Skin epidermis (tissue), 12 donors: Measurements from ENCODE around the gene TACC3.

Experiments used
- H3K27ac ChIP-seq, 21 experiments: fragments of 200-600 bp; sonication (generic) in 11 of 21; one replicate each; pipeline ENCODE4 v1.5.0; 2020; ENCODE audit warnings: mild to moderate bottlenecking in 3 of 21, inconsistent platforms in 2 of 21, moderate library complexity in 2 of 21
- H3K4me3 ChIP-seq, 7 experiments: fragments of 200-600 bp; sonication (generic) in 2 of 7; one replicate each; pipeline ENCODE4 v1.5.0; 2020; ENCODE audit warnings: inconsistent platforms in 2 of 7, mild to moderate bottlenecking in 2 of 7, moderate library complexity in 1 of 7

The TACC3 gene

DNA sequence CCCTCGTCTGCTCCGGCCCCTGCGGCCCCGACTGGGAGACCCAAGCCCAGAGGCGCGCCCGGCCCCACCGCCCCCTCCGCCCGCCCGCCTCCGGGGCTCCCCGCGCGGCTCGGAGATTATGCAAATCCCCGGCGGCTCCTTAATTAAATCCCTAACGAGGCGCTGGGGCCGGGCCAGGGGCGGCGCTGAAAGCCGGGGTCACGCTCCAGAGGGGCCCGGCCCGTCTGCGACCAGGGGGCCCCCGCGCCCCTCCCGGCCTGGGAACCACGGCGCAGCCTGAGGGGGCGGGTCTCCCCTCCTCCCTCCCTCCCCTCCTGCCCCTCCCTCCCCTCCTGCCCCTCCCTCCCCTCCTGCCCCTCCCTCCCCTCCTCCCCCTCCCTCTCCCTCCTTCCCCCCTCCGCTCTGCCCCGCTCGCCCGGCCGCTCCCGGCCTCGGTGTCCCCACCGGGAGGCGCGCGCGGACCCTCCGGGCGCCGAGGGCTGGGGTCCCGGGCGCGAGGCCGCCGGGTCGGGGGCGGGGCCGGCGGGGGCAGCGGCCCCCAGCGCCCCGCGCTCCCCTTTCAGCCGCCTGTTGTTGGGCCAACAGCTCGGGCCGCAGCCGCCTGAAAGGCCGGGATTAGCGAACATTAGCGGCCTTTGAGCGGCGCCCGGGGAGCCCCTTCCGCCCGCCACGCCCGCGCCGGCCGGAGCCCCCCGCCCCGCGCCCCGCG is 45.9 kb downstream of the TACC3 start:
- peak overlapping the region in 13 of 21 experiments; percentile 9 to 82 (median 50) for H3K27ac ChIP-seq

DNA sequence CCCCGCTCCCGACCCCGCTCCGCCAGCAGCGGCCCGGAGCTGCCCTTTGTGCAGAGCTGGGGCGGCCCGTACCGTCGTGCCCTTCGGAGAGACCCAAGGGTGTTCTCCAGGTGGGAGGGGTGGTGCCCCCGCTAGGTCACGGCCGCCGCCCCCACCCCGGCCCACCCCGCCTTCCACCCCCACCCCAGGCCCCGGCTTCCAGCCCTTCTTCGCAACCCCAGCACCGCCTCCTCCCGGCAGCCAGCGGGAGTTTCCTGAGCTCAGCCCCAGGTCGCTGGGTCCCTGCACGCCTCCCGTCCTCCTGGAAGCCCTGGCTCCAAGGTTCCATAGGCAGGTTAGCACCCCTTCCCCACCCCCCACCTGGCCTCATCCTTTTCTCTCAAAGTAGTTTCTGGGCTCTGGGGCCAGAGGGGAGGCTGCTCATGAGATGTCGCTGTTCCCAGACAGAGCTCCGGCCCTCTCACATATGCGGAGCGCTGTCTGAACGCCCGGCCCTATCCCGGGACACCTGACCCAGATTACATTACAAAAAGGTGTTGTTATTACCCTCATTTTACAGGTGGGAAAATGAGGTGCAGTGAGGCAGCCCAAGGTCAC is 46.5 kb downstream of the TACC3 start:
- Histone ChIP-seq H3K27ac (peak overlapping the region in 10 of 21 experiments; percentile 23 to 82 (median 60)), H3K4me3 (peak overlapping the region; percentile 13 to 47 (median 31))

More for the DNA sequence above, 45.9 kb downstream of the TACC3 start:
- peak overlapping the region; percentile 14 to 47 (median 31) for H3K4me3 ChIP-seq

DNA sequence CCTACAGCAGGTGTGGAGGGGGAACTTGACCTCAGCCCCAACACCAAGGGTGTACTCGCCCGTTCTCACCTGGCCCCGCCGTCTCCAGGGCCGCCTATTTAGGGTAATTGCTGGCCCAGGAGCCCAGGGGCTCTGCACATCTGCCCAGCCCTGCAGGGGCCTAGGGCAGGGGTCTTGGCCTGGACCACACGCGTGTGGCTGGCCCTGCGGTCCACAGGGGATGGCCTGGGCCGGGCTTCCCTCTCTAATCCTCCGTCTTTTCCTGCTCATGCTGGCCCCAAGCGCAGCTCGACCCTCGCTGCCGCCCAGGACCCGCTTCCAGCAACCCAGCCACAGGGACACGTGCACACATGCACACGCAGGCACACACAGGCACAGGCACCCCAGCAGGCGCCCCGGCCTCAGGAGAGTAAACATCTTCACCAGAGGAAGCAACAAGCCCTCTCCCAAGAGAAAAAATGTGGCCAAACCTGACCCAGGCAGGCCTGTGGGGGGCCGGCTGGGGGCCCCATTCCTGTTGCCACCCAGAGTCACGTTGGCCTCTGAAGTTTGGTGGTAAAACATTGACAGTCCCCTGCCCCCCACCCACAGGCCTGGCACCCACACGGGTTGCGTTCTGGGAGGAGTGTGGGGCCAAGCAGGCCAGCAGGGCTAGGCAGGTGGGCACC is 47.2 kb downstream of the TACC3 start:
- H3K27ac ChIP-seq = peak overlapping the region in 13 of 21 experiments; percentile 3 to 82 (median 59)
- peak overlapping the region in 2 of 7 experiments; percentile 34 to 47 for H3K4me3 ChIP-seq

DNA sequence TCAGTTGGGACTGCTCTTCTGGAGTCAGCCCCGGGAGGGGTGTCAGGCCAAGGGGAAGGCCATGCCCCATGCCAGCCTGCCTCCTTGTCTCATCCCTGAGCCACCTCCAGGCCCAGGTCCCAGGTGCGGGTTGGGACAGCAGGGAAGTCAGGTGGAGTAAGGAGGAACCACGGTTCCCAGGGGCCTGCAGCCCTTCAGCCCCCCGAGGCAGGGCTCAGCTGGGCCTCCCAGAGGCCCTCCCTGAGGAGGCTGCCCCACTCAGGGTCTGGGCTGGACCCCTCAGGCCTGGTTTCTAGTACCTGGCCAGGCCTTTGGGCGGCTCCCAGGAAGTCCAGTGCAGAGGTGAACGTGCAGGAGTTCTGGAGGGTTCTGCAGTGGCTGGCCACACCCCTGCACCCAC is 48.4 kb downstream of the TACC3 start:
- Histone ChIP-seq H3K4me3 (no peak overlapping the region), H3K27ac (peak overlapping the region in 5 of 21 experiments; percentile 29 to 82 (median 70))

DNA sequence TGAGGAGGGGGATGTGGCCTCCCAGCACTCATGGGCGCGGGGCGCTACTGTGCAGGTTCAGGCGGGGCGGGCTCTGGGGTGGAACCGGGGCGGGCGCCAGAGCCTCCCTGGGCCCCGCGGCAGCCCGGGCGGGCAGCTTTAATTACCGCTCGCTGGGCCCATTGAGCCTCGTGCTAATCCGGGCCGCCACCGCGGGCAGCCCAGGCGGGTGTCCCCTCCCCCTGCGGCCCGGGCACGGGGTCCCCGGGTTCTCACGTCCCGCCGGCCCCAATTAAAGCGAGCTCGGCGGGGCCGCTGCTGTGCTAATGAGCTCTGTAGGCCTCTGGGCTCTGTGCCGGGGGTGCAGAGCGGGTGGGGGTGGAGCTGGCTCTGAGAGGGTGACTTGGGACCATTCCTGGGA is 48.9 kb downstream of the TACC3 start:
- Histone ChIP-seq H3K27ac (peak overlapping the region in 2 of 21 experiments; percentile 59 to 82), H3K4me3 (no peak overlapping the region)

DNA sequence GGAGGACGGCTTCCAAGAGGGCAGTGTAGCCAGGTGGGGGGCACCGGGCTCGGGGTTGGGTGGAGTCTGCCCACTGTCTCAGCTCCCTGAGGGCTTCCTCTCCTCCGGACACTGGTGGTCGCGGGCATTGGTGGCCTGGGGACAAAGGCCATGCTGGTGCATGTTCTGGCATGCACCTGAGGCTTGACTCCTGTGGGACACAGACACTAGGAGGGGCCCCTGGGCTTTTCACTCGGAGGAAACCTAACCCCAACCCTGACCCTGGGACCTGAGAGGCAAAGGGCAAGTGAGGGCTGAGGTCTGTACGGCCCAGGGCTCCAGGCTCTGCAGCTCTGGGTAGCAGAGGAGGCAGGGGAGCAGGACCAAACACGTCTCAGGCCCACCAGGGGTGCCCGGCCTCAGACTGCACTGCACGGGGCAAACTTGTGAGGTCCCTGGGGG is 49.5 kb downstream of the TACC3 start:
- no peak overlapping the region for H3K4me3 ChIP-seq
- peak overlapping the region in 2 of 21 experiments; percentile 37 to 82 for H3K27ac ChIP-seq

DNA sequence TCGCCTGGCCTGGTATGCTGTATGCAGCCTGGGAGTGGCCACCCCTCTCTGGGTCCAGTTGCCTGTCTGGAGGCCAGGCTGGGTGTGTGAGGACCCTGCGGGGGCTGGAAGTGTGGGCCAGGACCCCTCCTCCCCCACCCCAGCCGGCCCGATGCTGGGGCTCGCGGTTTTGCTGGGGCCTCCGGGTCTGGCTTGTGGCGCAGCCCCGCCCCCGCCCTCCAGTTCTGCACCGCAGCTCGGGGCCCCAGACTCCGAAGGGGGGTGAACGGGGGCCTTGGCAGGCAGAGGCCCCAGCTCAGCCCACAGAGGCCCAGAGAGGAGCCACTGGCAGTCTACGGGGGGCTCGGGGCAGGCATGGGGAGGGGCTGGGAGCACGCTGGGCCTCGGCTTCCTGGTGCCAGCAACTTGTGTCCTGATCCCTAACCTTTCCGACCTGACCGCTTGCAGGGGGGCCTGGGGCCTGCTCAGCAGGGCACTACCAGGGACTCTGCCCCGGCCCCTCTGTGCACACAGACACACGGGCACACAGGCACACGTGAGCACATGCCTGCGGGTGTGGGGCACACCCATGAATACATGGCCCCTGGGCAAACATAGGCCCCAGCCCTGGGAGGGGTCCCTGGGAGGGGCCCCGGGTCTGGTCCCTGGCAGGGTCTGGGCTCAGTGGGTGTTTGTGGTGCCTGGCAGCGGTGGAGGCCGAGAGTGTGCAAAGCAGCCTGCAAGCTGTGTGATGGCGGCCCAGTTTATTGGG is 50.4 kb downstream of the TACC3 start:
- peak overlapping the region in 2 of 21 experiments; percentile 25 to 82 for H3K27ac ChIP-seq
- no peak overlapping the region for H3K4me3 ChIP-seq

DNA sequence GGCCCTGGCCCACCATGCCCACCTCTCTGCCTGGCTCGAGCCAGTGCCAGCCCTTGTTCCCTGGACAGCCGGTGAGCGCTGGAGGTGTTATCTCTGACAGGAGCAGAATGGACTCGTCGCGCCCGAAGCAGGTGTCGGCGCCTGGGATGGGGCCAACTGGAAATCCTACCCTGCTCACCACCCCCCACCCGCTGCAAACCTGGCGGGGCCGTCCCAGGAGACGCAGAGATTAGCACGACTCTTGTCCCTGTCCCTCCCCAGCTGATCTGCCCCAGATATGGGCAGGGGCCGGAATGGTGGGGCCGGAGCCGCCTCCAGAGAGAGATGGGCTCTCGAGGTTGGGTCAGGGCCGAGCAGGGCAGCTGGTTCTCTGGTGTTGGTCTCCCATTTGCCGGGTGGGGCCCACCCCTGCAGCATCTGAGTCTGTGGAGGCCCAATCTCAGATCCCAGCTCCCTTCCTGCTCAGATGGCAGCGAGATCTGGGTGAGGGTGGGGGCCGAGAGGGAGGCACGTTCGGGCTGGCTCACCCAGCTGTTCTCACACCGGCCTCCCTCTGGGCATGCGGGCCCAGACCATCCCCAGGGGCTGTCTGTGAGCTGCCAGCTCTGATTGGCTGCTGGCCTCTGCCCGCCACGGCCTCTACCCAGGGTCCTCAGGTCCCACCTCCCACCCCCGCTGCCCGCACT is 51.7 kb downstream of the TACC3 start:
- peak overlapping the region in 1 of 21 experiments; percentile 10 for H3K27ac ChIP-seq

DNA sequence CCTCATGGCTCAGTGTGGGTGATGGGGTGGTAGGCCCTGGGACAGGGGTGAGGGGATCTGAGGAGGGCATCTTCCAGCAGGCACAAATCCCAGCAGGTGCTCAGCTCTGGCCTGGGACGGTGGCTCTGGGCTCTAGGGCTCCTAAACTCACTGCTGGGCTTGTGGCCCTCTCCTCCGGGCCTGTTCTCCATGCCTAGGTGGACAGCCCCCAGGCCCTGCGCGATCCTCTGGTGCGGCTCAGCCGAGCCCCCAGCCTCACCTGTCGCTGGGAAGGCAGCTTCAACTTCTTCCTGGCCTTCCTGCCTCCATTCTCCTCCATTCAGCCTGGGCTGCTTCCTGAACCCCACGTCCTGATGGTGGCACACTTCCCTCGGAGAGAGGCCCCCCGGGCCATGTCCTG is 52.4 kb downstream of the TACC3 start:
- Histone ChIP-seq H3K4me3 (no peak overlapping the region), H3K27ac (peak overlapping the region in 1 of 21 experiments; percentile 10)

More for the DNA sequence above, 51.7 kb downstream of the TACC3 start:
- no peak overlapping the region for H3K4me3 ChIP-seq

DNA sequence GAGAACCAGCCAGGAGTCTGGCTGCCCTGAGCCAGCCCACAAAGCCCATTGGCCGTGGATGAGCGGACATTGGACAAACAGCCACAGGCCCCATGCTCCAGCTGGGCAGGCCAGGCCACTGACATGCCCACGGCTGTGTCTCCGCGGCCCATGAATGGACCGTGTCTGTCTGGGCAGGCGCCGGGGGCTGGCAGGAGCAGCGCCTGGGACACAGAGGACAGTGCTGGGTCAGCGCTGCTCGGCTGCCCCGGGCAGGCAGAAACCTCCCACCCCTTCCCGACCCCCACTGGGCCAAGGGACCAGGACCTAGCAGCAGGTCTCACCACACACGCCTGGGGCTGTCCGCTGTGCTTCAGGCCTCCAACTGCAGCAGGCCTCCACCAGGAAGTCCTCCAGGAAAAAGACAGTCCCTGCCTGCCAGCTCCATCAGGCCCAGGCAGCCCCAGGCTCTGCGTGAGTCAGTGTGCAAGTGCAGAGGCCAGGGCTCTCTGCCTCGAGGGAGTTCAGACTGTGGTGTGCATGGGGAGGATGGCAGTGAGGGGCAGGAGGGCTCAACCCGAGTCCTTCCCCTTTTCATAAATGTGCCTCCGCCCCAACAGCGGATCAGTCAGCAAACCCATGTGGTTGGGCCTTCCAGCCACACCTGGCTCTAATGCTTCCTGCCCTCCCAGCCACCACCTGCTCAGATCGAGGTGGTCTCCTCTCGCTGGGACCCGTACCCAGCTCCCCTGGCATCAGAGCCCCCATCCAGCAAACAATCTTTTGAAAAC is 54.6 kb downstream of the TACC3 start:
- H3K27ac ChIP-seq = no peak overlapping the region

DNA sequence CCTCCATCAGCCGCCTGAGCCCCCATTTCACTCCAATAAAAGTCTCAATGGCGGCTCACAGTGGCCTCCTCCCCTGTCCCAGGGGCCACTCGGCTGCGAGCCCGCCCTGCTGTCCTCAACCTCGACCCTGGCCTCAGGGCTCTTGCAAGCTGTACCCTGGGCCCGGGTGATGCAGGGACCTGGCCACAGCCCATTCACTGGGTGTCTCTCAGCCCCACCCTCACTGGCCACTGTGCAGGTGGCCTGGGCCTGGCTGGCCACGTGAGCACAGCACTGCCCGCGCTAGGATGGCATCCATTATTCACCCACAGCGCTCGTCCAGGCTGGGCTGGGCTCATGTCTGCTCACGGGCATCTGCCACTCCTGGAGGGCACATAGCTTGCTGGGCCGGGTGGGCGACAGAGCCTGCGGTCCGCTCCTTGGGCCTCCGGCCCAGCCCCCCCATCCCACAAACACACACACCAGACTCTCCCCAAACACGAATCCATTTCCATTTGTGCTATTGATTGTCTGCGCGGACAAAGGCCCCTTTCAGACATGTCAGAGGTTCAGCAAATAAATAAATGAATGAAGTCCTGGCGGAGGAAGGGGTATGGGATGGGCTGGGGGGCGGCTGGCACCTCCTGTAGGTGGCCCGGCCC is 55.3 kb downstream of the TACC3 start:
- H3K27ac ChIP-seq = no peak overlapping the region
- no peak overlapping the region for H3K4me3 ChIP-seq

More for the DNA sequence above, 54.6 kb downstream of the TACC3 start:
- H3K4me3 ChIP-seq = no peak overlapping the region

DNA sequence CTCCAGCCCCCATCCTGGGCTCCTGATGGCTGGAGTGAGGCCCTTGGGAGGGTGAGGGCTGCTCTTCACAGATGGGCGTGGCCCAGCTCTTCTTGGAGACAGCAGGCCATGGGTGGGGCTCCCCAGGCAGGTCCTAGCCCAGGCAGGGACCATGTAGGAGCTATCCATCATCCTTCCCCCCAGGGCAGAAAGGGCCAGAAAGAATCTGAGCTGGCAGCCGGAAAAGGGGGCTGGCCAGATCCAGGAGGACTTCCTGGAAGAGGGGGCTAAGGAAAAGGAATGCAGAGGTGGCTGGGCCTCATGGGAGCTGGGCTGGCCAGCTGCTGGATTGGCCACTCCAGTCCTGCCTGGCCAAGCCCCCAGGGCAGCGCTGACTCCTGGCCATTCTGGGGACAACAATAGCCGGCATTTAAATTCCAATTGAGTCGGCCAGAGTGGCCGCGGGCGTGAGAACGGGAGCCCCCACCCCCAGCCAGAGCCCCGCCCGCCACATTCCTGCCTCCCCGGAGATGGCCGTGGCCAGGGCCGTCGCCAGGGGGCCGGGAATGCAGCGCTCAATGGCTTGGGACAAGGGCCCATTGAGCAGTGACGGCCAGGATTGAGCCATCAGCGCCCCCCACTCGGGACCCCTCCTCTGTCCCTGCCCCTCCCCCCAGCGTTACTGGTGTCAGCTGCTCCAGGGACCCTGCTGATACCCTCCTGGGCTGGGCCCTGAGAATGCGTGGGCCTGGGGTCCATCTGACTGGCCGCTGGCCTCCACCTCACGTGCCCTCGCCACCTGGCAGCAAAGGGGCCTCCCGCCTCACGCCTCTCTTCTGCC is 56.7 kb downstream of the TACC3 start:
- no peak overlapping the region for H3K27ac ChIP-seq
- no peak overlapping the region for H3K4me3 ChIP-seq

DNA sequence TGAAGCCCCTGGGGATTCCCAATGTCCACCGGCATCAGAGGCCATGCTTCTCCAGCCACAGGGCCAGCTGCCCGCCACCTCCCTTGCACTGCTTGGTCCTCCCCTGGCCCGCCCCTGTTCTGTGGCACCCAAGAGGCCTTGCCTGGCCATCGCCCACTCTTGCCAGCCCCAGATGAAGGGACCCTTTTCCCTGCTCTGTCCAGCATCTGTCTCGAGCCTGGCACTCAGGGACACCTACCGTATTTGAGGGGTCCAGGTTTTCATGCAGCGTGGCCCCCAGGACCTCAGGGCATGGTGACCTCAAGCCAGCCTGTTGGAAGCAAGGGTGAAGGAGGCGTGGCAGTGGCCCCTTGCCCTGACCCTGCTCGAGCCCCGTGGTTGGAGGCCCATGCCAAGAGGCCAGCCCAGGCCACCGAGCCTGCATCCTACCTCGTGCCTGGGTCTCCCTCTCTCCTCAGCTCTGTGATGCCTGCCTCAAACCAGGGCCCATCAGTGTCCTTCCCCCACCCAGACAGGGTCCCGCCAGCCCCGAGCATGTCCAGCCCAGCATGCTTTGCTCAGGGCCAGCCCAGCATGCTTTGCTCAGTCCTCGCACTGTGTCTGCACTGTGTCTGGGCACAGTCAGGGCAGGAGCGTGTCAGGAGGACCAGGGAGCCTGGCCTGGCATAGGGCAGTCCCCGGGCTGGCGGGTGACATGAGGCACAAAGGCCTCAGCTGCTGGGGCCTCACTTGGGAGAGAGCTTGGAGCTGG is 57.5 kb downstream of the TACC3 start:
- Histone ChIP-seq H3K27ac (no peak overlapping the region), H3K4me3 (no peak overlapping the region)

DNA sequence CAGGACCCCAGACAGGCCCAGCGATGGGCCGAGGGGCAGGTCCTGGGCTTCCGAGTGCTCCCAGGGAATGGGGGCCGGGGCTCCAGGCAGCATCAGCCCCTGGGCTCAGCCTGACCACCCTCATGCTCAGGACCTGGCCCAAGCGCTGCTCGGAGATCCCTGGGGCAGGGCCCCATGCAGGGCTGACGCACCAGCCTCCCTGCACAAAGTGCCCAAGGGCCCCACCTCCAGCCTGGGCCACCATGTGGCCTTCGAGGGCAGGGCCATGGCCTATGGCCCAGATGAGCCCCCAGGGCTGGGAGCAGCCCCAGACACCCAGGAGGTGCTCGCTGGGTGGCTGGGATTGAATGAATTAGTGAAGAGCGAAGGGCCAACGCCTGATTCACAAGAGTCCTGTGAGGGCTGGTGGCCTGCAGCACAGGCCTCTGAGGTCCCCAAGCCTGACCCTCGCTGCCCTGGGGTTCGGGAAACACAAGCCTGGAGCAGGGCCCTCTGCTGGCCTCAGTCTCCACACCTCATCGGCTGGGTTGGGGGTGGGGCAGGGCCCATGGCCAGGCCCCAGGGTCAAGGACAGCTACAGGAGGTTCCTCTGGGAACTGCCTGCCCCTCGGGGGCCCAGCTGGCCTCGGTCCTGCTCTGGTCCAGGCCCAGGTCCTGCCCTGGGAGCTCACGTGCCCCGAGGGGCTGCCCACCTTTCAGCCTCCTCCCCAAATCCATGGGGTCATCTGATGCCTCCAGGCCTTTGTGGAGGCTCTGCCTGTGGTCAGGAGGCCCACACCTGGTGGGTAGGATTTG is 58.5 kb downstream of the TACC3 start:
- Histone ChIP-seq H3K27ac (peak overlapping the region in 1 of 21 experiments; percentile 50), H3K4me3 (no peak overlapping the region)

DNA sequence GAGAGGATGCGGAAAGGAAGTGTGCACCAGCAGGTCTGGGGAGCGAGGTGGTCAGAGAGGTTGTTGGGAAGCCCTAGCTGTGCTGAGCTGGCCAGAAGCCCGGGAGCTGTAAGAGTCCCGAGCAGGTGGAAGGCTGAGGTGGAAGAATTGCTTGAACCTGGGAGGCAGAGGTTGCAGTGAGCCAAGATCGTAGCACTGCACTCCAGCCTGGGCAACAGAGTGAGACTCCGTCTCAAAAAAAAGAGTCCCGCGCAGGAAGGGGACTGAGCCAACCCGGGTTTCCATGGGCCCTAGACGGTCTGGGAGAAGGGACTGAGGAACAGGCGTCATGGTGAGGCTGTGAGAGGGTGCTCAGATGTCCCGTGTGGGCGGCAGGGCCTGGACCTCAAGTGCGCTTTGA is 59.1 kb downstream of the TACC3 start:
- H3K4me3 ChIP-seq = no peak overlapping the region
- peak overlapping the region in 1 of 21 experiments; percentile 37 for H3K27ac ChIP-seq

DNA sequence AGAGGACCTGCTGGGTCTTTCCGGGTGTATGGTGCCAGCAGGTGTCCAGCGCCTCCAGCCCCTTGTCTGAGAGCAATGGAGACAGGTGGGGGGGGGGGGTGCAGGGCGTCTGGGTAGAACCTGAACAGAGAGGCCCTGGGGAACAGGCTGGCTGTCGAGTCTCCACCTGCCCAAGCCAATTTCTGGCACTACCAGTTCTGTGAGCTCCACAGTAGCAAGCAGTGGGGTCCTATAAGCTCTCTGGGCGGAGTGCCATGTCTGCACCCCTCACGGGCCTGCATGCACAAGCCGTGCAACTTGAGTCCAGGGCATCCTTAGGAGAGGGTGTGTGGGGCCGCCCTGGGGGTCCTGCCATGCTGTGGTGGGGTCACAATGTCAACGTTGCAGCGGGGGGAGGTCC is 61.7 kb downstream of the TACC3 start:
- Histone ChIP-seq H3K4me3 (no peak overlapping the region), H3K27ac (peak overlapping the region in 5 of 21 experiments; percentile 35 to 75 (median 68))
